M059J (cell line): ENCODE data around the gene MON1B. TPM values are rescaled to one million over a fixed set of nuclear protein-coding genes. Genes with fewer than 3 reads are reported as not detected.

Source experiments
- DNase-seq: peaks from one replicate; pipeline ENCODE4 v3.0.0-alpha.2; 2012; ENCODE audit warnings: low read depth
- total RNA-seq: library from RNA; depleted of rRNA; stranded (reverse); fragments of >200 nt; shearing (Covaris generic); gene quantifications from 2 replicates; pipeline ENCODE4 v1.2.3, GENCODE V29; 2014; rRNA removed

Gene MON1B
- total RNA-seq, 1 experiment from 2014 or later: 16.3 TPM

GRCh38 chr16:77246150-77246549, 55.2 kb downstream of the MON1B start:
- DNase-seq: no peak

DNA sequence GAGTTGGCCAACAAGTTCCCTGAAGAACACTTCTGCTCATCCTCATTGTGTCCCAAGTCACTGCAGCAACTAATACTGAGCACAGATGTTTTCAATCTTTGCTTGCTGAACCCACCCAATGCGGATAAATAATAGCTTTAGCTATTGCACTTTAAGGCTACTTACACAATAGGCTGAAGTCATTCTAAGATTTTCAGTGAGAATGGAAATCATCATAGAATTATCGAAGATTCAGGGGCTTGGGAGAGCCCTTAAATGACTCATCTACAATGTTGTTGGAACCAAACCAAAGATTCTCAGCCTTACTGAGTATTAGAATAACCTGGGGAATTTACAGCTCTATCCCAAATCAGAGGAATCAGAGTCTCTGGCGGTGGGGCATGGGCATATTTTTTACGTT, 59.4 kb downstream of the MON1B start:
- peak; percentile 45 for DNase-seq

Other genes with a start within 250 kb of the MON1B start
- gene SYCE1L, start 8.2 kb downstream of the MON1B start, total RNA-seq: 0.39 TPM in 1 of 2 replicates, not detected in the other
- 0.07 and 0.12 TPM in 2 replicates for gene ADAMTS18, start 243.8 kb downstream of the MON1B start, total RNA-seq